HG02642 (cell line): ENCODE results near the gene FSTL5.

Experiments used
- ATAC-seq: cut with Tn5 transposase; IDR thresholded peaks from one replicate; pipeline ENCODE4 v1.9.1; 2021; ENCODE audit warnings: mild to moderate bottlenecking; ENCODE audit not compliant: unreplicated experiment, poor library complexity

FSTL5 gene

DNA sequence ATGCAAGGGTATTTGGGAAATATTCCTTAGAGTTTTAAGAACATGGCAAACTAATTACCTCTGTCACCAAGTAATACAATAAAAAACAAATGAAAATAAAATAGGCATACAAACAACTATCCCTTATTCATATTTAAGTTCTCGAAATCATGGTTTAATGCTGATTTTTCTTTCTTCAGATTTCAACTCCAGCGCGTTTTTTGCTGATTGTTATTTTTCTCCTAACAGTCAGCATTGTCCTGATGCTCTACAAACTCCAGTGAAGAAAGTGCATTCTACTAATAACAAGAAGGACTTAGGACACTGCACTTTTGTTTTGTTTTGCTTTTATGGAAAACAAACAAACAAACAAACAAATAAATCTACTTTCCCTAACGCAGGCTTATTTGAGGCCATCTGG, 282.4 kb downstream of the FSTL5 start:
- no peak for ATAC-seq

DNA sequence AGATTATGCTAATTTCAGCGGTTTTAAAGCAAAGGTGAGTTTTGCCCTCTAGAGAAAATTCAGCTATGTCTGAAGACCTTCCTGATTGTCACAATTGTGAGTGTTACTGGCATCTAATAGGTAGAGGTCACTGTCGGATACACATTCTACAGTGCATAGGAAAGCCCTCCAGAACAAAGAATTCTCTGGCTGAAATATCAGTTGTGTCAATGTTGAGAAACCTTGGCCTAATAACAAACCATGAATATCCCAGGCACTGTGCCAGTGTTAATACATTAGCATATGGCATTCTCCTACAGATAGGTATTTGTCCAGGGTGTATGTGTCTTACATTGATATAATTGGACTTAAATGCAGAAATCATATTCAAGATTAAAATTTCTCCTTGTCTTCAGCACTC, 294.3 kb downstream of the FSTL5 start:
- no peak for ATAC-seq

DNA sequence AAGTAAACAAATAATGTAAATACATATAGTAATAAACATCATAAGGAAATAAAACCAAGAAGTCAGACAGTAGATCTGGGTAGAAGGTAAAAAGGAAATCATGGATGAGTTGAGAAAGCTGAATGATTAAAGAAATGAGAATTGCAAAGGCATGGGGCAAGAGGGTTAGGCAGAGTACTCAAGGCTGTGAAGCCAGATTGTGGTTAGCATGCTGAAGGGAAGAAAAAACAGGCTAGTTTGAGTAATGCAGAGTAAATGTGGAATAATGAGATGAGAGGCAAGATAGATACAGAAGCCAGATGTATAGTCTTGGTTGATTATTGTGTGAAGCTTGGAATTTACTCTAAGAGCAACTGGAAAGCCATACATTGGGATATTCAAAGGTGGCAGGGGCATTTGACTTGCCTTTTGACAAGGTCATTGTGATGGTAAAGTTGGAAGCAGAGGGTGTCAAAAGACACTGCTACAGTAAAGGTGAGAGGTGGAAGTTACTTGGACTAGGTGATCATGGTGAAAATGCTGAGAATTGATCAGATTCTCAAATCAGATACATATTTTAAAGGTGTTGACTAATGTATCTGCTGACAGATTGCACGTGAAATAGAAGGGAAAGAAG, 307.0 kb downstream of the FSTL5 start:
- ATAC-seq: no peak

DNA sequence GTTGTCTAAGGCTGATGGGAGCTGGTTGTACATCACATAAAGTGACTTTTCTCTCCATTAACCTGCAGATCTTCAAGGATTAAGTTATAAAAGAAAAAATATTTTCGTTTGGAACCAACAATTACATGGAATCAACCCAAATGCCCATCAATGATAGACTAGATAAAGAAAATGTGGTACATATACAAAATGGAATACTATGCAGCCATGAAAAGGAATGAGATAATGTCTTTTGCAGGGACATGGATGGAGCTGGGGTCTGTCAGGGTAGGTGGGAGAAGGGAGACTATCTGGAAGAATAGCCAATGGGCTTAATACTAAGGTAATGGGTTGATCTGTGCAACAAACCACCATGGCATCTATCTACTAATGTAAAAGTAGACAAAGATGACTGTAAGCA, 313.2 kb downstream of the FSTL5 start:
- no peak for ATAC-seq

DNA sequence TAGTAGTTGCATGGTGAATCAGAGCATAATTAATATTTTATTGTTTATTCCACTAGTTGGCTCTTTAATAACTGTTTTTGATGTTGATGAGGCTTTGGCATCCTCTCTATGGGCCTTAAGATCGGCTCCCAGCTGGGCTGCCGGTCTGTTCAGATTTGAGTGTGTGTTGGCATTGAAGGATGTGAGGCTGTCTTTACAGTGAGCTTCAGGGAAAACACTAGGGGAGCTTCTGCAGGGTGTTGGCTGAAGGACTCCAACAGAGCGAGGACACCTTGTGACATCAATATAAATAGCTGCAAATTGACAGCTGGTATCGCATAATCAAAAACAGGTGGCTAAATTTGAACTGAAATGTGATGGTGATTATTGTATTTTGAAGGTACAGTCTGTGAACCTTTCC, 322.0 kb downstream of the FSTL5 start:
- no peak for ATAC-seq

DNA sequence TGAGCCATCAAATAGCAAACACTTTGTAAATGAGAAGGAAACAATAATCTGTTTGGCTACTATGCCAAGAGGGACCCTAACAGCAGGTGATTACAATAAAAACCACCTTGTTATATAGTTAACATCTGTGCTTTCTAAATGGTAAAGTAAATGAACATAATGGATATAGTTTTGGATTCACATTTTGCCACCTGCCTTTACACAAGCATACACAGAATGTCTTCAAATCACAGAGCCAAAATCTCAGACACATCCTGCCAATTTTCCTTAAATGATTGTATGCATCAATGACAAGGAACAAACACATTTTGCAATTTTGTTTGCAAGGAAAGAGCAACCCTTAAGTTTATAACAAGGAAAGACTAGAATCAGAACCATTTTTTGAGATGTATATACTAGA, 334.2 kb downstream of the FSTL5 start:
- no peak for ATAC-seq

DNA sequence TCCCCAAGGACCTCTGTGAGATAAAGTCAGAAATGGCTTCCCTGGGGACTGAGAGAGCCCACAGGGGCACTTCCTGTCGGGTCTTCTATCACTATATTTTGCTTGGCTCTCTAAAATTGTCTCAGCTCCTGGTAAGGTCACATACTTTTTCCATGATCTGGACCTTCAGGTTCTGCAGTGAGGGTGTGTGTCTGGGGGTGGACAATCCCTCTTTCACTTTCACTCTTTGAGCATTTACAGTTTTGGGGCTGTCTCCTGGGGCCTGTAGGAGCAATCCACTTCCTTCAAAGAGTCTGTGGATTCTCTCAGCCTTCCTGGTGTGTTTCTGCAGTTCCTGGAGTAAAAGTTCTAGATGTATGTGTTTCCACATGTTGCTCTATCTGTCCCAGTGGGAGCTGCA, 335.7 kb downstream of the FSTL5 start:
- ATAC-seq: no peak

DNA sequence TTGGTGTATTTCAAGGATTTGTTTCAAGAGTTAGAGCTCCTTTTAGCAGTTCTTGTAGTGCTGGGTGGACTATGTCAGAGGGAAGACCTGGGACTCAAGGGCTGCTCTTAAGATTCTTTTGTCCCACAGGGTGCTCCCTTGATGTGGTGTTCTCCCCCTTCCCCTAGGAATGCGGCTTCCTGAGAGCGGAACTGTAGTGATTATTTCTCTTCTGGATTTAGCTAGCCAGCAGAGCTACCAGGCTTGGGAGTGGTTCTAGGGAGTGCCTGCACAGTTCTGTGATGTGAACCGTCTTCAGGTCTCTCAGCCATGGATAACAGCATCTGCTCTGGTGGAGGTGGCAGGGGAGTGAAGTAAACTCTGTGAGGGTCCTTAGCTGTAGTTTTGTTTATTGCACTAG, 336.8 kb downstream of the FSTL5 start:
- ATAC-seq: no peak

DNA sequence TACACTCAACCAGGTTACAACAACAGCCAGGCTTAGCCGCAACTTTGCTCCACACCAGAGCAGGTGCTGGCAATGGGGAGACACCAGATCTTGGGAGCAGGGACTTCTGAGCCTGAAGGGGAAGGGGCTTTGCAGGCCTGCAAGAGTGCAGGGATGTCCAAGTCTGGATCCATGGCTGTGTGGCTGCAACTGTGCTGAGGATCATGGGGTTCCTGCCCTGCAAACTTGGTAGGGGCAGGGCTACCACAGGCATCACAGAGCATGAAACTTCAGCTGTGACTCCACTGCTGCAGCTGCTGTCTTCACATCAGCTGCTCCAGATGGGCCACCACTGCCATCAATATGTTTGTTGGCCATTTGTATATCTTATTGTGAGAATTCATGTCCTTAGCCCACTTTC, 340.4 kb downstream of the FSTL5 start:
- no peak for ATAC-seq

DNA sequence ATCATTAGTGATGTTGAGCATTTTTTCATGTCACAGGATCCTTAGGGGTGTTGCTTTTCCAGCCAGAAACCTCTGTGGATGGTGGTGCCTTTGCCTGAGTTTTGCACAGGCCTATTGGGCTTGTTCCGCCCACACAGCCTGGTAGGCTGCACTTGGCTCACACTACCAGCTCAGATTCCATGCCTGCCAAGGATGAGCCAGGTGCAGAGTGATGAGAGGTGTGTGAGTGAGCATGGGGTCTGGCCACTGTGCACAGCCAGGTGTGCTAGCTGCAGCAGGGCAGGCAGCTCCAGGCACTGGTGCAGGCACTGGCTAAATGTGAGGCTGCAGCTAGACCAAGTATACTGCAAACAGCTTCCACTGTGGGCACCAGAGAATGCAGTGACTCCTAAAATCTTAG, 341.6 kb downstream of the FSTL5 start:
- no peak for ATAC-seq

DNA sequence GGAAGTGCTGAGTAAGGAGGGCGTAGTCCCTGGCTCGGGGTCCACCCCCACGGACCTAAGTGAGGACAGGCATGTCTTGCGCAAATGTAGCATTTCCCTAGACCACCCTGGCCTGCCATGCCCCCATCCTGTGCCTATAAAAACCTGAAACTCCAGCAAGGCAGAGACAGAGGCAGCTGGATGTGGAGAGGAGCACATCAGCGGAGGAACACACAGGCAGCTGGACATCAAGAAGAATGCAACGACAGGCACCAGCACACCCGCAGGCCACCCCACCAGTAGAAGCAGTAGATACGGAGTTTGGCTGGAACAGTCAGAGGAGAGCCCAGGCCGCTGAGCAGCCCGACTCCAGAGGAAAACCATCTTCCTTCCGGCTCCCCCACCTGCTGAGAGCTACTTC, 345.9 kb downstream of the FSTL5 start:
- no peak for ATAC-seq

DNA sequence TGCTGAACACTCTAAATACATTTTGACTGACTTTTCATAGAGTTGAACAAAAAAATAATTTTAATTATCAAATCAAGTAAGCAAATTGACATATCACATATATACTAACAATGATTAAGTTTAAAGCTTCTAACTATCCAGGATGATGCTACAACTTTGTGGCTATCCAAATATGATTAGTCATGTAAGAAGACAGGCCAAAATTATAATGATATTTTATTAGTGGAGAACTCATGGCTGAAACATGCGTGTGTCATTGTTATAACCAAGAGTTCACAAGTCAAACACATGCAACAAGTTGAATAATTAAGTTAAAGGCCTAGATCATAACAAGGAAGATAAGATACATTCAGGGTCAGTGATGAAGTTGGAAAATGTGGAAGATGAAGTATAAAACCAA, 346.8 kb downstream of the FSTL5 start:
- no peak for ATAC-seq

DNA sequence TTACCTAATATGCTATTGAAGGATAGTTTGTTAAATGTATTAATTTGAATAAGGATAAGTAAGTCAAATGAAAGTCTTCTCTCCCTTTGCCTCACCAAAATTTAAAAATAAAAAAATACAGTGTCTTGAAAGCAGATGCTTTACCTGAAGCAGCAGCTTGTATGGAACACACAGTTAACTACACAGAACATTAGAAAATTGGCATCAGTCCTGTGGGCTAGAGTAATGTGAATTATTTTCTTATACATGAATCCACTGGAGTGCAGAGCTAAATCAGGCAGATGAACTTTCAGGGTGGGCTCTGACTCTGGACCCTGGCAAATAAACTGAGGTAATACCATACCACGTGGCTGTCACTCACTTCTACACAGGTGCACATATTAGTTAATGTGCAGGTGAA, 348.0 kb downstream of the FSTL5 start:
- no peak for ATAC-seq

DNA sequence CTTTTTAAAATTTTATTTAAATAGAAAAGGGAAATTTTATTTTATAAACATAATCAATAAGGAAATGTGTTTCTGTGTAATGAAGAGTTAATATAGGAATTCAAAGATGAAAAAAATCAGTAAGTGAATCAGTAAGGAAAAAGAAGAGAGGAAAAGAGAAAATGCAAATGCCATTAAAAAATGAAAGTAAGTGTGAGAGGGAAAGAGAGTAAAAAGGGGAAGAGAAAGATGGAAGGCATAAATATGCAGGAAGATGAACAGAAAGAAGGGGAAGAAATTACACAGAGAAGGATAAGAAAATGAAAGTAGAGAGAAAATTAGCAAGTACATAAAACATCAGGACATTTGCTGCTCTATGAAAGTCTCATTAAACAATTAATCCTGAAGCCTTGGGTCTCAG, 349.9 kb downstream of the FSTL5 start:
- no peak for ATAC-seq

DNA sequence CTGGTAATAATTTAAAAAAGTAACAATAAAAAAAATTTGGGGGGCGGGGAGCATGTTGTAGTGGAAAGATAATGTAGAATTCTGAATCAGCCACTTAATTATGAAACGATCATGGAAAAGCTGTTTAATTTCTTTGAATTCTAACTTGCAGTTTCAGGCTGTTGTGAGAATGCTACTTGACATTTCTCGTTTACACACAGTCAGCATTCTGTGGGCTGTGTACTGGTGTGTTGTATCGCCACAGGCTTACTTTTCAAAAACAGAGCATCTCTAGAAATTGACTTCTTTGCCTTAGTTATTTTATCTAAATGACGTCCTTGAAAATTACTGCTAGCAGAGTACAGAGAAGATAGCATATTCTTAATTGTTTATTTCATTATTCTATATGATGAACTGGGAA, 350.4 kb downstream of the FSTL5 start:
- no peak for ATAC-seq

DNA sequence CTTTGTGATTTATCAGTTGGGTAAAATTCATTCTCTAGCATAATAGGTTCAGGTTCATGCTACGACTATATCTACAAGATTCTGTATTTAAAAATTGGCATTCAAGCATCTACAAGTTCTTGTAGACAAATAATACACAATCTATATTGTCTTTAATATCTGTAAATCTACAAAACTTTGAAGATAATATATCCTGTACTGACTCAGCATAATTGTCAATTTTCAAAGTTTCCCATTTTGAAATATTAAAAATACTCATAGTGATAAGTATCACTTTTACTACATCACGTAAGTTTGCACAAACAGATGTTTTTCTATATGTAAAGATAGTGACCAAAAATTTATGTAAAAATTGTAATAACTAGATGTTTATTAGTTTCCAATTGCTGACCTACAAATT, 360.6 kb downstream of the FSTL5 start:
- no peak for ATAC-seq

DNA sequence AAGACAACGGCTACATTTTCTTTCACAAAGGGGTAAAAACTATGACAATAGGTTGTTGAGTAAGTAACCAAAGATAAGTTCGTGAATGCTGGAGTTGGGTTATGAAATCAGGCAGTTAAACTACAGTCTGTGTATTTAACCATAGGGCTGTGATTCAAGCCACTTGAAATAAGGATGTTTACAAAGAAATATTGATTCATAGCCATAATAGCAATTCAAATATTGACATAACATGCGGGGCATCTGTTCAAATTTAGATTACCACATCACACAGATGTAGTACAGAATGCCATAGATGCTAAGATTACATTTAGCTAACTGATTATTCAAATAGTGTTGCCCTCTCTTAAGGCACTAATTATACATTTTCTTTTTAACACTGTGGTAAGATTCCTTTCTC, 364.1 kb downstream of the FSTL5 start:
- no peak for ATAC-seq

DNA sequence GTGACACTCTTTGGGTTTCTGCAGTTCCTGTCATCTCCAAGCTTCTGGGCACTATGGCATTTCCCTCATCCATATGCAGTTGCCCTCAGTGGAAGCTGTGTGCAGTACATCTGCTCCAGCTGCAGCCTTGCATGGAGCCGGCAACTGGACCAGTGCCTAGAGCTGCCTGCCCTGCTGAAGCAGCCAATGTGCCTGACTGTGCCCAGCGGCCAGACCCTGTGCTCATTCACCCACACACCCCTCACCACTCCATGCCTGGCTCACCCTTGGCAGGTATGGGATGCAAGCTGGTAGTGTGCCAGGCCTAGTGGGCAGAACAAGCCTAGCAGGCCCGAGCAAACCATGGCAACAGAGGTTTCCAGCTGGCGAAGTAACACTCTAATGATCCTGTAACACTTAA, 370.8 kb downstream of the FSTL5 start:
- no peak for ATAC-seq

DNA sequence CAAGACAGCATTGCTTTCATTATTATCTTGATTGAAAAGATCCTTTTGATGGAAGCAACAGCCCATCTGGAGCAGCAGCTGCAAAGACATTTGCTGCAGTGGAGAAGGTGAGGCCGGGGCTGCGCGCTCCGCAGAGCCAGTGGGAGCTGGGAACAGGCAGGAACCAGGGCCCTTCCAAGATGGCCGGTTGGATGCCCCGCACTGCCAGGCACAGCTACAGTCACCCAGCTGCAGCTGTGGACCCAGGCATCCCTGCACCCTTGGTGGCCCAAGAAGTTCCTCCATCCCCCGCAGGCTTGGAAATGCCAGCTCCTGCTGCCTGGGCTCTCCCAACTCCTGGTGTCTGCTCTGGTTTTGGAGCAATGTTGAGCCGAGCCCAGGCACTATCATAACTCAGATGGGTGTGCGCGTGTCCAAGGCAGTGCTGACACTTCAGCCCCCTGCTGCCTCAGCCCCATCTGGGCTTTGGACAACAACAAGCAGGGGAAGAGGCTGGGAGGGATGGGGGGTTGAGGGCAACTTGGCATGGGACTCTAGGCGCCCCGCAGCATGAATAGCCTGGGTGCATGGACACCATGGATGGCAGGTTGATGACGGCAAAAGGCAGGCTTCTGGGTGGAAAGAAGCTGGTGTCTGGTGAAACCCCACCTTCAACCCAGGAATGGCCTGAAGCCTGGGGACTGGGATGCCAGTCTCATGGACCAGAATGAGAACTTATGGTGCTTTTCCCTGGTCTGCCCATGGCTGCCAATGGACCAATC, 371.8 kb downstream of the FSTL5 start:
- no peak for ATAC-seq

DNA sequence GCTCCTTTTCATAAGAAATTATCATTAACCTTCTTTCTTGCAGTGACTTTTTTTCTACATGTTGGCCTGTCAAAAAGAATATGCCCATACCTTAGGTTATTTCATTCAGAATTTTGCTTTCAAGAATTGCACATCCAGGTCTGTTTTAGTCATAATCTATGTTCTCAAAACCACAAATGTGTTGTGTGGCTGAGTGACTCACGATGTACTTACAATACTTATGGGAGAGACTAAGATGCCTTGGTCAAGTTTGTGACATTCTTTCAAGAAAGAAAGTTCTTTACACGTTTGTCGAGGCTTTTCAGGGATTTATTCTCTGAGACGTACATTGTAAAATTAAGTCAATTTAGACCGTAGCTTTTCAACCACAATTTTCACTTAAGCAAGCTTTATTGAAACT, 396.7 kb downstream of the FSTL5 start:
- no peak for ATAC-seq

DNA sequence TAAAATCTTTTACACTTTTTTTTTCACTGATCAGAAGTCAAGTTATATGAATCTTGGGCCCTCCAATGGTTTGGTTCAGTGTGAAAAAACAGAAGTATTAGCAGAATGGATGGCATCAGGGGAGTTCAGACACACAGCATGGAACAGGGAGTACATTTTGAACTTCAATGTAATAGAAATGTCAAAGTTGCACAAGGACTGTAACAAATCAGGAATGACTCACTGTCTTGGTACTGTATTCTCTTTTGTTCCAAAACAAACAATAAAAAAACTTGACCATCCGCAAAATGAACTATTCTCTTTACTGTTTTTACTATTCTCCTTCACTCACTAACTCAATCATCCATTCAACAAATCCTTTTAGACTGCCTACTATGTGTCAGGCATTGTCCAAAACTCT, 401.0 kb downstream of the FSTL5 start:
- no peak for ATAC-seq

DNA sequence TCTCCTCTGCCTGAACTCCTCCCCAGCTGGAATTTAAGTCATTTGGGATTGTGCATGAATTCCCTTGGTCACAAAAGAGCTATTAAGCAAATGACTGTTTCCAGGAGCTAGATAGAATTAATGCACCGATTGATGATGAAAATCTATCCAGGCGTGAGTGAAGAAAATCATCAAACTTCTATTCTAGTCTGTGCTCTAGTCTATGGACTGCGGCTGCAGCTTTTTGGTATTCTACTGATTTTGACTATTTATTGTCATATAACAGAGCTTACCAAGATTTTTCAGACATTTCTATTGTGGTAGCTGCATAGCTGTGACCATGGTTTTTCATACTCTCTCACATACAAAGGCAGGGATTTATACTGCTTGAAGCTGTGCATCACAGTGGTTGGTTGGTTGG, 403.8 kb downstream of the FSTL5 start:
- no peak for ATAC-seq
